Ectodermal cell (in vitro differentiated cells): ENCODE data around the gene GULP1.
"Not testable (repeated sequence)": the region's sequence is repeated elsewhere in the genome, so short reads cannot be mapped to it uniquely, and the experiment has no call there.

Source experiments
- H3K27ac ChIP-seq: 2 replicates; pipeline ENCODE4 v1.7.0; 2013; ENCODE audit warnings: mild to moderate bottlenecking, low read depth, low read length; ENCODE audit not compliant: insufficient read depth, poor library complexity, severe bottlenecking
- H3K27me3 ChIP-seq: 2 replicates; pipeline ENCODE4 v1.7.0; 2013; ENCODE audit warnings: mild to moderate bottlenecking, low read length; ENCODE audit not compliant: insufficient read depth, control insufficient read depth, poor library complexity, severe bottlenecking
- H3K36me3 ChIP-seq: one replicate; pipeline ENCODE4 v1.7.0; 2013; ENCODE audit warnings: low read length; ENCODE audit not compliant: control insufficient read depth, insufficient read depth
- H3K4me1 ChIP-seq: one replicate; pipeline ENCODE4 v1.7.0; 2013; ENCODE audit warnings: low read length; ENCODE audit not compliant: control insufficient read depth, insufficient read depth
- H3K4me3 ChIP-seq: 2 replicates; pipeline ENCODE4 v1.7.0; 2013; ENCODE audit warnings: low read depth, low read length, control low read depth; ENCODE audit not compliant: insufficient read depth
- H3K9me3 ChIP-seq: 2 replicates; pipeline ENCODE4 v1.7.0; 2013; ENCODE audit warnings: mild to moderate bottlenecking, low read length, moderate library complexity; ENCODE audit not compliant: control insufficient read depth
- whole genome bisulfite sequencing, 2 experiments: methylation state at CpG; one replicate each; pipeline ENCODE4 v1.1.7; 2013; ENCODE audit warnings: missing lambda C conversion rate in 2 of 2; 5-methylcytosine and 5-hydroxymethylcytosine counted together

GULP1 gene

GRCh38 chr2:188534875-188535274, 243.2 kb downstream of the GULP1 start:
- Histone ChIP-seq H3K9me3 (peaks cover 2% of the 10 kb centered on the region), H3K4me3 (no peak overlapping the region), H3K4me1 (no peaks in the 10 kb centered on the region), H3K36me3 (peaks cover 3% of the 10 kb centered on the region), H3K27ac (no peak overlapping the region), H3K27me3 (no peaks in the 10 kb centered on the region)
- no CpG with 5 or more reads among the region's 2 CpGs for WGBS, 2 experiments

GRCh38 chr2:188551671-188552070, 260.0 kb downstream of the GULP1 start:
- WGBS, 2 experiments = 96 to 100% methylated on average over 2 to 3 of the region's 3 CpGs

GRCh38 chr2:188557081-188557480, 265.4 kb downstream of the GULP1 start:
- no peak overlapping the region for H3K27ac ChIP-seq
- H3K27me3 ChIP-seq = no peaks in the 10 kb centered on the region
- H3K4me1 ChIP-seq = no peaks in the 10 kb centered on the region
- H3K9me3 ChIP-seq = no peaks in the 10 kb centered on the region
- 89 to 94% methylated on average over 1 of the region's 1 CpG for WGBS, 2 experiments
- H3K36me3 ChIP-seq = peaks cover 10% of the 10 kb centered on the region
- H3K4me3 ChIP-seq = no peak overlapping the region

More at GRCh38 chr2:188551671-188552070, 260.0 kb downstream of the GULP1 start:
- H3K4me1 ChIP-seq = no peaks in the 10 kb centered on the region
- H3K9me3 ChIP-seq = no peaks in the 10 kb centered on the region
- no peaks in the 10 kb centered on the region for H3K27me3 ChIP-seq
- no peak overlapping the region for H3K27ac ChIP-seq
- H3K4me3 ChIP-seq = no peak overlapping the region
- H3K36me3 ChIP-seq = no peaks in the 10 kb centered on the region

GRCh38 chr2:188559455-188559854, 267.8 kb downstream of the GULP1 start:
- not testable (repeated sequence) for H3K36me3 ChIP-seq, H3K9me3 ChIP-seq, H3K27me3 ChIP-seq, H3K4me3 ChIP-seq, H3K4me1 ChIP-seq, H3K27ac ChIP-seq
- WGBS, 2 experiments = 94 to 96% methylated on average over 2 of the region's 2 CpGs

- Histone ChIP-seq H3K4me3 (no peak overlapping the region), H3K27ac (no peak overlapping the region), H3K27me3 (no peaks in the 10 kb centered on the region), H3K4me1 (no peaks in the 10 kb centered on the region), H3K9me3 (no peaks in the 10 kb centered on the region), H3K36me3 (peaks cover 10% of the 10 kb centered on the region)
- 93 to 95% methylated on average over 4 of the region's 4 CpGs for WGBS, 2 experiments
Measured at GRCh38 chr2:188561473-188561979, 269.9 kb downstream of the GULP1 start.

GRCh38 chr2:188569431-188570165, 277.9 kb downstream of the GULP1 start:
- WGBS, 2 experiments = 86 to 99% methylated on average over 4 of the region's 4 CpGs
- Histone ChIP-seq H3K9me3 (no peaks in the 10 kb centered on the region), H3K27me3 (no peaks in the 10 kb centered on the region), H3K4me3 (no peak overlapping the region), H3K27ac (no peak overlapping the region), H3K36me3 (no peaks in the 10 kb centered on the region), H3K4me1 (no peaks in the 10 kb centered on the region)

- Histone ChIP-seq H3K27ac (no peak overlapping the region), H3K9me3 (no peaks in the 10 kb centered on the region), H3K4me1 (no peaks in the 10 kb centered on the region), H3K36me3 (no peaks in the 10 kb centered on the region), H3K27me3 (no peaks in the 10 kb centered on the region), H3K4me3 (no peak overlapping the region)
- 95 to 100% methylated on average over 1 of the region's 1 CpG for WGBS, 2 experiments
Measured at GRCh38 chr2:188570370-188570769, 278.7 kb downstream of the GULP1 start.

- Histone ChIP-seq H3K4me1 (no peaks in the 10 kb centered on the region), H3K4me3 (no peak overlapping the region), H3K36me3 (no peaks in the 10 kb centered on the region), H3K9me3 (no peaks in the 10 kb centered on the region), H3K27me3 (no peaks in the 10 kb centered on the region), H3K27ac (no peak overlapping the region)
- WGBS, 2 experiments = 93 to 94% methylated on average over 3 of the region's 3 CpGs
Measured at GRCh38 chr2:188571543-188572303, 280.0 kb downstream of the GULP1 start.

GRCh38 chr2:188572592-188572991, 280.9 kb downstream of the GULP1 start:
- Histone ChIP-seq H3K4me3 (no peak overlapping the region), H3K27ac (no peak overlapping the region), H3K36me3 (no peaks in the 10 kb centered on the region), H3K27me3 (no peaks in the 10 kb centered on the region), H3K9me3 (no peaks in the 10 kb centered on the region), H3K4me1 (no peaks in the 10 kb centered on the region)
- 96 to 100% methylated on average over 1 of the region's 1 CpG for WGBS, 2 experiments

GRCh38 chr2:188573453-188573852, 281.8 kb downstream of the GULP1 start:
- no peak overlapping the region for H3K4me3 ChIP-seq
- H3K27ac ChIP-seq = no peak overlapping the region
- H3K27me3 ChIP-seq = no peaks in the 10 kb centered on the region
- no peaks in the 10 kb centered on the region for H3K4me1 ChIP-seq
- H3K36me3 ChIP-seq = no peaks in the 10 kb centered on the region
- WGBS, 2 experiments = 100% methylated on average over 1 of the region's 1 CpG; no CpG with 5 or more reads in 1 of the 2 experiments
- no peaks in the 10 kb centered on the region for H3K9me3 ChIP-seq
